Right lobe of liver (tissue), 6 donors: ENCODE measurements around the gene COL18A1. TPM values are rescaled to one million over a fixed set of nuclear protein-coding genes. Genes with fewer than 3 reads are reported as not detected.
"Not testable (repeated sequence)": the region's sequence is repeated elsewhere in the genome, so short reads cannot be mapped to it uniquely, and the experiment has no call there.

ENCODE experiments used
- ATAC-seq, 4 donors: fragments of 200-7000 bp; cut with Tn5 transposase; one replicate each; pipeline ENCODE4 v1.9.1; 2020; ENCODE audit warnings: mild to moderate bottlenecking in 4 of 4, moderate library complexity in 4 of 4
- DNase-seq, 3 donors: peaks; one replicate each; pipeline ENCODE4 v3.0.0-alpha.2; 2020
- H3K27ac ChIP-seq, 3 donors: fragments of 200-600 bp; one replicate each; pipeline ENCODE4 v1.8.0; 2022
- H3K27me3 ChIP-seq, 2 donors: fragments of 200-600 bp; one replicate each; pipeline ENCODE4 v1.8.0; 2022
- H3K36me3 ChIP-seq, 4 donors: fragments of 200-600 bp; sonication (generic) in 1 of 4; one replicate each; pipeline versions ENCODE4 v1.5.1 to v1.8.0; 2017 to 2022; ENCODE audit warnings: control low read depth in 1 of 4
- H3K4me1 ChIP-seq, 4 donors: fragments of 200-600 bp; sonication (generic) in 1 of 4; one replicate each; pipeline versions ENCODE4 v1.5.1 to v1.8.0; 2017 to 2022; ENCODE audit warnings: control low read depth in 1 of 4
- H3K4me3 ChIP-seq, 3 donors: fragments of 200-600 bp; one replicate each; pipeline ENCODE4 v1.8.0; 2022
- H3K9me3 ChIP-seq, 4 donors: fragments of 200-600 bp; sonication (generic) in 1 of 4; one replicate each; pipeline versions ENCODE4 v1.5.1 to v1.8.0; 2017 to 2022; ENCODE audit warnings: control low read depth in 1 of 4
- CTCF ChIP-seq, 4 donors: fragments of 200-600 bp in 3 of 4; fragments of 450-650 bp in 1 of 4; IDR thresholded peaks; one replicate each; pipeline versions ENCODE4 v1.5.1 to v1.8.0; 2016 to 2022; ENCODE audit warnings: antibody characterized with exemption in 4 of 4, mild to moderate bottlenecking in 2 of 4
- POLR2A ChIP-seq: fragments of 450-650 bp; IDR thresholded peaks from one replicate; pipeline ENCODE4 v1.6.1; 2017; ENCODE audit warnings: antibody characterized with exemption, mild to moderate bottlenecking
- WGBS: methylation state at CpG from one replicate; pipeline ENCODE4 v1.1.6; 2018; ENCODE audit warnings: low coverage, low lambda C conversion rate; ENCODE audit not compliant: insufficient coverage; ENCODE audit errors: missing lambda C conversion rate; 5-methylcytosine and 5-hydroxymethylcytosine counted together
- intact Hi-C, 2 donors: fragments of 100-400 bp; cut with DNase I; formaldehyde crosslinking; loops; one replicate each; pipeline versions ENCODE4 v1.11.2 to v1.14.1; 2022
- total RNA-seq, 6 experiments: library from RNA; depleted of rRNA in 2 of 6; stranded (reverse); fragments of >200 nt in 2 of 6; fragmentation: NEBNext Ultra II Directional in 3 of 6; extraction: Animal tissue kit (Norgen Biotek cat#: 25700) in 3 of 6; gene quantifications; one replicate each; pipeline versions ENCODE4 v1.1.0 to v1.2.4, GENCODE V29; 2016 to 2023
- donor health status: DM: no; HTN: yes; CAD: no.
- donor health status: DM: no; HTN: no; CAD: no.
- donor health status: DM: no; HTN: no; CAD: no.
- donor health status: DM: no; HTN: yes; CAD: no.
- donor health status: DM: no; HTN: yes; CAD: no.

Gene COL18A1
- total RNA-seq, 6 experiments from 2014 or later: 261 to 487 (median 297) TPM

- Histone ChIP-seq H3K36me3 (no peaks in the 10 kb centered on the region), H3K4me3 (no peak overlapping the region), H3K4me1 (peaks cover 0 to 12% (median 5%) of the 10 kb centered on the region in 4 donors), H3K27me3 (no peaks in the 10 kb centered on the region), H3K9me3 (no peaks in the 10 kb centered on the region), H3K27ac (no peak overlapping the region)
- no peak for TF ChIP-seq POLR2A
- TF ChIP-seq CTCF (IDR thresholded peaks at IDR 0.05): no peak
- intact Hi-C loops: loop anchor here in 1 of 2 donors (5.0 kb wide), 1 partner anchor 133 kb away; no protein-coding TSS in a partner anchor
- ATAC-seq (no peak), DNase-seq (no peak)
- WGBS: no CpG with 5 or more reads among the region's 15 CpGs
Observed at GRCh38 chr21:45435405-45435981, 30.5 kb downstream of the COL18A1 start.

- H3K36me3 ChIP-seq: no peaks in the 10 kb centered on the region
- 55% methylated on average over 8 of the region's 18 CpGs for WGBS
- ATAC-seq (no peak), DNase-seq (no peak)
- H3K4me3 ChIP-seq: no peak overlapping the region
- H3K9me3 ChIP-seq: no peaks in the 10 kb centered on the region
- H3K4me1 ChIP-seq: peaks cover 0 to 21% (median 5%) of the 10 kb centered on the region in 4 donors
- H3K27me3 ChIP-seq: no peaks in the 10 kb centered on the region
- intact Hi-C loops: loop anchor here in 1 of 2 donors (5.0 kb wide), 1 partner anchor 134 kb away; no protein-coding TSS in a partner anchor
- no peak for TF ChIP-seq CTCF (IDR thresholded peaks at IDR 0.05)
- no peak for TF ChIP-seq POLR2A
- H3K27ac ChIP-seq: no peak overlapping the region
Observed at GRCh38 chr21:45436351-45437065, 31.5 kb downstream of the COL18A1 start.

- ATAC-seq, DNase-seq, H3K27me3 ChIP-seq, H3K4me3 ChIP-seq, H3K9me3 ChIP-seq, H3K36me3 ChIP-seq, H3K27ac ChIP-seq: not testable (repeated sequence)
- intact Hi-C loops: loop anchor here in 1 of 2 donors (5.0 kb wide), 1 partner anchor 136 kb away; no protein-coding TSS in a partner anchor
- H3K4me1 ChIP-seq: peaks cover 0 to 25% (median 5%) of the 10 kb centered on the region in 4 donors
Observed at GRCh38 chr21:45437844-45438243, 32.9 kb downstream of the COL18A1 start.

- ATAC-seq (no peak), DNase-seq (peak in 2 of 3 donors; percentile 26 to 56)
Observed at GRCh38 chr21:45438391-45439145, 33.6 kb downstream of the COL18A1 start.

More at GRCh38 chr21:45438391-45439145, 33.6 kb downstream of the COL18A1 start:
- no peaks in the 10 kb centered on the region for H3K9me3 ChIP-seq
- intact Hi-C loops: loop anchor here in 1 of 2 donors (5.0 kb wide), 1 partner anchor 136 kb away; no protein-coding TSS in a partner anchor
- peak overlapping the region; percentile 20 to 48 (median 32) for H3K4me3 ChIP-seq
- peaks cover 0 to 25% (median 5%) of the 10 kb centered on the region in 4 donors for H3K4me1 ChIP-seq
- H3K36me3 ChIP-seq: no peaks in the 10 kb centered on the region
- no peak for TF ChIP-seq POLR2A
- no peak for TF ChIP-seq CTCF (IDR thresholded peaks at IDR 0.05)
- 14% methylated on average over 2 of the region's 26 CpGs for WGBS
- no peaks in the 10 kb centered on the region for H3K27me3 ChIP-seq
- peak overlapping the region; percentile 23 to 64 (median 58) for H3K27ac ChIP-seq
